Natural killer cell (primary cell): Measurements from ENCODE around the gene SPEF2. TPM values are rescaled to one million over a fixed set of nuclear protein-coding genes. Genes with fewer than 3 reads are reported as not detected.

Experiments used
- ATAC-seq, 3 donors: fragments of 150-1000 bp in 2 of 3; fragments of 200-7000 bp in 1 of 3; cut with Tn5 transposase; 1 replicate in 1 of 3; 2 replicates in 2 of 3; pipeline ENCODE4 v1.10.0; 2021; ENCODE audit warnings: mild to moderate bottlenecking in 2 of 3, moderate library complexity in 2 of 3
- DNase-seq, 2 donors: peaks; one replicate each; pipeline versions ENCODE4 v3.0.0 to v3.0.0-alpha.2; 2013 to 2021; ENCODE audit warnings: mixed read lengths in 1 of 2
- H3K27ac ChIP-seq: one replicate; pipeline ENCODE4 v1.5.1; 2013; ENCODE audit warnings: mild to moderate bottlenecking, low read length
- H3K27me3 ChIP-seq: one replicate; pipeline ENCODE4 v1.6.1; 2013; ENCODE audit warnings: low read length; ENCODE audit not compliant: control insufficient read depth, insufficient read depth
- H3K36me3 ChIP-seq: one replicate; pipeline ENCODE4 v1.6.1; 2013; ENCODE audit warnings: low read length; ENCODE audit not compliant: control insufficient read depth, insufficient read depth
- H3K4me1 ChIP-seq: one replicate; pipeline ENCODE4 v1.6.1; 2013; ENCODE audit warnings: low read length; ENCODE audit not compliant: control insufficient read depth, insufficient read depth
- H3K4me3 ChIP-seq: one replicate; pipeline ENCODE4 v1.5.1; 2013; ENCODE audit warnings: low read length
- H3K9me3 ChIP-seq: one replicate; pipeline ENCODE4 v1.6.1; 2013; ENCODE audit warnings: low read length; ENCODE audit not compliant: control insufficient read depth, insufficient read depth
- H3K27ac Mint-ChIP-seq, 2 donors: one replicate each; pipeline ENCODE4 v1.8.0; 2022; ENCODE audit warnings: mild to moderate bottlenecking in 2 of 2, mixed read lengths in 2 of 2, moderate library complexity in 1 of 2
- H3K27me3 Mint-ChIP-seq, 2 donors: one replicate each; pipeline ENCODE4 v1.8.0; 2022; ENCODE audit warnings: low read depth in 2 of 2, mixed read lengths in 2 of 2
- H3K36me3 Mint-ChIP-seq: one replicate; pipeline ENCODE4 v1.8.0; 2022; ENCODE audit warnings: mixed read lengths
- H3K4me1 Mint-ChIP-seq, 2 donors: one replicate each; pipeline ENCODE4 v1.8.0; 2022; ENCODE audit warnings: mixed read lengths in 2 of 2
- H3K4me3 Mint-ChIP-seq: one replicate; pipeline ENCODE4 v1.8.0; 2022; ENCODE audit warnings: mild to moderate bottlenecking, moderate library complexity, mixed read lengths
- H3K9me3 Mint-ChIP-seq, 2 donors: one replicate each; pipeline ENCODE4 v1.8.0; 2022; ENCODE audit warnings: mixed read lengths in 2 of 2
- WGBS: methylation state at CpG from one replicate; pipeline ENCODE4 v1.1.7; 2013; ENCODE audit warnings: missing lambda C conversion rate; ENCODE audit not compliant: insufficient coverage; 5-methylcytosine and 5-hydroxymethylcytosine counted together
- intact Hi-C: fragments of 100-400 bp; cut with micrococcal nuclease; formaldehyde crosslinking; loops from one replicate; pipeline ENCODE4 v1.14.2; 2022
- total RNA-seq, 4 donors: library from RNA; stranded (reverse); fragments of 120-200 nt in 1 of 4; gene quantifications; one replicate each; pipeline versions ENCODE4 v1.2.3 to v1.2.4, GENCODE V29; 2013 to 2022
- TF ChIP-seq, protein P1 (sequence below): fragments of 200-600 bp; IDR thresholded peaks from one replicate; pipeline ENCODE4 v1.8.0; 2022; ENCODE audit warnings: antibody characterized with exemption

SPEF2 gene
- total RNA-seq, 3 donors from 2014 or later (not counting 1 experiment from before 2014, with no cell fraction given): 6.2 to 13.1 (median 8.5) TPM

DNA sequence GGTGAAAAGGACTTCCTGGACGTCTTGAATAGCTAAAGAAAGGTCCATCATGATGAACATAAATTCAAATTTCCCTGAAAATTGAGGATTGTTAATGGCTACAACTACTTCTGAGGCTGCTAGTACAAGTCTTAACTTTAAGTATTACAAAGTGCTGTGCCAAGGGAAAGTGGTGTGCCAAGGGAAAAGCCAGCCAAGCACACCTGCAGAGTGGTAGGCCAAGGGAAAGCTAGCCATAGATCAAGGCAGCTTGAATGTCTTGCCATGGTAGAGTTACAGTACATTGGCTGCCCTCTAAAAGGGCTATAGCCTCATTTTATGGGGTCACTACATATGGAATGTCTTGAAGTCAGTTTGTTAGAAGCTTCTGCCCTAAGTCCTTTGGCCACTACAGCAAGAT lies 64.2 kb downstream of the SPEF2 start:
- no peaks in the 10 kb centered on the region for H3K4me1 ChIP-seq
- Mint-ChIP-seq H3K9me3 (no peaks in the 10 kb centered on the region), H3K27me3 (no peaks in the 10 kb centered on the region), H3K27ac (no peak overlapping the region), H3K36me3 (no peaks in the 10 kb centered on the region), H3K4me3 (no peak overlapping the region), H3K4me1 (no peaks in the 10 kb centered on the region)
- WGBS: 75% methylated on average over 1 of the region's 1 CpG
- H3K4me3 ChIP-seq: no peak overlapping the region
- TF ChIP-seq, protein P1, sequence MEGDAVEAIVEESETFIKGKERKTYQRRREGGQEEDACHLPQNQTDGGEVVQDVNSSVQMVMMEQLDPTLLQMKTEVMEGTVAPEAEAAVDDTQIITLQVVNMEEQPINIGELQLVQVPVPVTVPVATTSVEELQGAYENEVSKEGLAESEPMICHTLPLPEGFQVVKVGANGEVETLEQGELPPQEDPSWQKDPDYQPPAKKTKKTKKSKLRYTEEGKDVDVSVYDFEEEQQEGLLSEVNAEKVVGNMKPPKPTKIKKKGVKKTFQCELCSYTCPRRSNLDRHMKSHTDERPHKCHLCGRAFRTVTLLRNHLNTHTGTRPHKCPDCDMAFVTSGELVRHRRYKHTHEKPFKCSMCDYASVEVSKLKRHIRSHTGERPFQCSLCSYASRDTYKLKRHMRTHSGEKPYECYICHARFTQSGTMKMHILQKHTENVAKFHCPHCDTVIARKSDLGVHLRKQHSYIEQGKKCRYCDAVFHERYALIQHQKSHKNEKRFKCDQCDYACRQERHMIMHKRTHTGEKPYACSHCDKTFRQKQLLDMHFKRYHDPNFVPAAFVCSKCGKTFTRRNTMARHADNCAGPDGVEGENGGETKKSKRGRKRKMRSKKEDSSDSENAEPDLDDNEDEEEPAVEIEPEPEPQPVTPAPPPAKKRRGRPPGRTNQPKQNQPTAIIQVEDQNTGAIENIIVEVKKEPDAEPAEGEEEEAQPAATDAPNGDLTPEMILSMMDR: no peak
- H3K27me3 ChIP-seq: no peaks in the 10 kb centered on the region
- DNase-seq (no peak), ATAC-seq (no peak)
- no peaks in the 10 kb centered on the region for H3K9me3 ChIP-seq
- no peak overlapping the region for H3K27ac ChIP-seq
- intact Hi-C loops: no loop called here
- H3K36me3 ChIP-seq: no peaks in the 10 kb centered on the region

DNA sequence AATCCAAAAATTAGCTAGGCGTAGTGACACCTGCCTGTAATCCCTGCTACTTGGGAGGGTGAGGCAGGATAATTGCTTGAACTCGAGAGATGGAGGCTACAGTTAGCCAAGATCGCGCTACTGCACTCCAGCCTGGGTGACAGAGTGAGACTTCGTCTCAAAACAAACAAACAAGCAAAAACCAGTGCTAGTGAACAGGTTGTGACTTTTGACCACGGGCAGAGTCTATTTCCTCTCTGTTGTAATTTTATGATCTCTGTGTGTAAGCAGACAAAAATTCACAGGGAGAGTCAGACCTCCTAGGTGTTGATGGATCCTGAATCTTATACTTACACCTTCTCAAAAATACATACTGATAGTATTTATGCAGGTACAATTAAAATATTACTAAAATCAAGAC lies 65.8 kb downstream of the SPEF2 start:
- intact Hi-C loops: no loop called here
- Histone ChIP-seq H3K27ac (no peak overlapping the region), H3K36me3 (no peaks in the 10 kb centered on the region), H3K4me3 (no peak overlapping the region), H3K4me1 (no peaks in the 10 kb centered on the region), H3K27me3 (no peaks in the 10 kb centered on the region), H3K9me3 (no peaks in the 10 kb centered on the region)
- Mint-ChIP-seq H3K4me1 (no peaks in the 10 kb centered on the region), H3K9me3 (no peaks in the 10 kb centered on the region), H3K4me3 (no peak overlapping the region), H3K36me3 (no peaks in the 10 kb centered on the region), H3K27ac (no peak overlapping the region), H3K27me3 (no peaks in the 10 kb centered on the region)
- DNase-seq: no peak
- WGBS: 94% methylated on average over 5 of the region's 6 CpGs
- ATAC-seq: no peak
- TF ChIP-seq, protein P1: no peak

DNA sequence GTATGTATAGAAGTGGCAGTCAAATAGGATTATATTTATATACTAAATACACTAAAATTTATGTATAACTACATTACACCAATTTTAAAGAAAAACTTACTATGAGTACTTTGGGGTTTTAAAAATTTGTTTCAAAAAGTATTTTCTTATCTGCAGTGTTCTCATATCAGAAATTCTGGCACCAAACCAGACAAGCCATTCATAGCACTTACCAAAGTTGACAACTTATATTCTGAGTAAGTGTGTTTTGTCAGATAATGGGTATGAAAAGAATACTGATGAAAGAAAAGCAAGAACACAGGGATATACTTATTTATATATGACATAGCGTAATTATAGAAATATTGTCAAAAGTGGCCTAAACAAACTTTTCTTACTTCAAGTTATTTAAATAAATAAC lies 67.5 kb downstream of the SPEF2 start:
- intact Hi-C loops: no loop called here
- Mint-ChIP-seq H3K27ac (no peak overlapping the region), H3K36me3 (no peaks in the 10 kb centered on the region), H3K27me3 (no peaks in the 10 kb centered on the region), H3K4me3 (no peak overlapping the region), H3K9me3 (no peaks in the 10 kb centered on the region), H3K4me1 (no peaks in the 10 kb centered on the region)
- TF ChIP-seq, protein P1: no peak
- no peaks in the 10 kb centered on the region for H3K4me1 ChIP-seq
- H3K4me3 ChIP-seq: no peak overlapping the region
- ATAC-seq (no peak), DNase-seq (no peak)
- no peaks in the 10 kb centered on the region for H3K9me3 ChIP-seq
- no peaks in the 10 kb centered on the region for H3K27me3 ChIP-seq
- WGBS: no CpG with 5 or more reads among the region's 1 CpG
- H3K27ac ChIP-seq: no peak overlapping the region
- H3K36me3 ChIP-seq: no peaks in the 10 kb centered on the region

DNA sequence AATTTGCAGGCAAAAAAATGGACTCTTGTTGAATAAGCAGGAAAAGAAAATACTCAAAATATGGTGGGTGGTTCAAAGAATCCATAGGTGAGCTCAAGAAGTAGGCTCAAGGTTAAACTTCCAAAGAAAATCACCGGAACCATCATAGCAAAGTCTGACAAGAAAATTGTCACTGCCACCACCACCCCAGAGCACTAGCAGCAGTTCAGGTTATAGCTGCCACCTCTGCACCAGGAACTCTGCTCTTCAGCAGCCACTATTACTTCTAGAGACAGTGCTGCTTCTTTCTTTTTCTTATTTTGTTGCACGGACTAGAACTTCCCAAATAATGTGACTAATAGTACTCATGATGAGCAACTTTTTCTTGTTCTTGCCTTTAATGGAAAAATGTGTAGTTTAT lies 70.3 kb downstream of the SPEF2 start:
- Mint-ChIP-seq H3K4me3 (no peak overlapping the region), H3K9me3 (no peaks in the 10 kb centered on the region), H3K36me3 (no peaks in the 10 kb centered on the region), H3K4me1 (no peaks in the 10 kb centered on the region), H3K27me3 (no peaks in the 10 kb centered on the region), H3K27ac (no peak overlapping the region)
- Histone ChIP-seq H3K36me3 (no peaks in the 10 kb centered on the region), H3K9me3 (no peaks in the 10 kb centered on the region), H3K4me3 (no peak overlapping the region), H3K4me1 (no peaks in the 10 kb centered on the region), H3K27me3 (no peaks in the 10 kb centered on the region), H3K27ac (no peak overlapping the region)
- no peak for ATAC-seq
- intact Hi-C loops: no loop called here
- TF ChIP-seq, protein P1: no peak
- 97% methylated on average over 2 of the region's 2 CpGs for WGBS
- DNase-seq: no peak
